ENCODE data around the gene VPS13C. TPM values are rescaled to one million over a fixed set of nuclear protein-coding genes. Genes with fewer than 3 reads are reported as not detected.

VPS13C gene
- total RNA-seq, 1 experiment from 2014 or later, result 18.6 TPM

GRCh38 chr15:61816856-61817255 is 243.4 kb downstream of the VPS13C start:
- no peaks in the 10 kb centered on the region for H3K4me1 ChIP-seq (ENCODE audit: control insufficient read depth in 1 of 2, insufficient read depth in 2 of 2, low read length in 2 of 2)

More at GRCh38 chr15:61816856-61817255, 243.4 kb downstream of the VPS13C start:
- no peak for DNase-seq (ENCODE audit: low read depth, low spot score)
- ChIA-PET CTCF (no interaction called here), RAD21 (ENCODE audit: low non-redundant PET in 1 of 2, low total read pairs in 2 of 2, uncharacterized antibody in 2 of 2, unreplicated experiment in 2 of 2) (no interaction called here), POLR2A (no interaction called here)
- no peak overlapping the region for H3K27ac ChIP-seq (ENCODE audit: low read depth, low read length)
- H3K27me3 ChIP-seq (ENCODE audit: insufficient read depth, low read length), result peaks cover 30% of the 10 kb centered on the region; the same call in 1 of the 2 replicates
- BruUV-seq (replicated peaks), result no TSS peak
- no peak for TF ChIP-seq EZH2 (IDR thresholded peaks at IDR 0.05)
- no peak for TF ChIP-seq SP1 (IDR thresholded peaks at IDR 0.05; ENCODE audit: low read depth)
- no peak for TF ChIP-seq YY1 (IDR thresholded peaks at IDR 0.05; ENCODE audit: extremely low read depth, insufficient replicate concordance, low read depth, low read length)
- no peak for TF ChIP-seq POLR2A (IDR thresholded peaks at IDR 0.05; ENCODE audit: borderline replicate concordance, extremely low read depth, insufficient read depth, insufficient read length)
- no peak for TF ChIP-seq EZH2phosphoT487 (IDR thresholded peaks at IDR 0.05; ENCODE audit: borderline replicate concordance)
- TF ChIP-seq ZBTB33 (IDR thresholded peaks at IDR 0.05; ENCODE audit: extremely low read depth, insufficient replicate concordance, low read length), result no peak
- TF ChIP-seq TCF7L2 (IDR thresholded peaks at IDR 0.05; ENCODE audit: borderline replicate concordance, extremely low read depth, insufficient read depth, insufficient read length), result no peak
- TF ChIP-seq ZNF274 (IDR thresholded peaks at IDR 0.05; ENCODE audit: low read depth, low read length), result no peak
- no peak for TF ChIP-seq RAD21 (IDR thresholded peaks at IDR 0.05; ENCODE audit: low read depth)
- TF ChIP-seq ELF1 (IDR thresholded peaks at IDR 0.05; ENCODE audit: borderline replicate concordance, low read depth), result no peak
- no peak for TF ChIP-seq ATF3 (IDR thresholded peaks at IDR 0.05)
- no peak for TF ChIP-seq REST (IDR thresholded peaks at IDR 0.05; ENCODE audit: low read depth)
- no peaks in the 10 kb centered on the region for H3K79me2 ChIP-seq (ENCODE audit: insufficient read depth, low read length)
- H2AFZ ChIP-seq (ENCODE audit: low read depth, low read length, poor library complexity, severe bottlenecking), result no peak overlapping the region
- intact Hi-C loops (cut with micrococcal nuclease), result no loop called here
- no peaks in the 10 kb centered on the region for H3K9me3 ChIP-seq (ENCODE audit: control insufficient read depth in 1 of 2, insufficient read depth in 1 of 2, low read depth in 1 of 2, low read length in 2 of 2)
- H3K9me2 ChIP-seq (ENCODE audit: insufficient read depth), result no peaks in the 10 kb centered on the region
- H3K4me3 ChIP-seq (replicated peaks in 1 of 2; ENCODE audit: low read depth in 1 of 2, low read length in 2 of 2), result no peak overlapping the region
- H3K36me3 ChIP-seq (ENCODE audit: control insufficient read depth in 1 of 2, insufficient read depth in 2 of 2, low read length in 2 of 2), result no peaks in the 10 kb centered on the region
- no peak overlapping the region for H3K9ac ChIP-seq (ENCODE audit: low read length)
- no peak for ATAC-seq
- H3K4me2 ChIP-seq (ENCODE audit: low read length), result no peak overlapping the region
- no peaks in the 10 kb centered on the region for H4K20me1 ChIP-seq (ENCODE audit: insufficient read depth)
